ES-I3 (cell line): ENCODE data around the gene EYA3.

Experiments
- H3K36me3 ChIP-seq: 2 replicates; pipeline ENCODE4 v1.6.1; 2013; ENCODE audit warnings: mild to moderate bottlenecking, low read length, control low read depth, moderate library complexity; ENCODE audit not compliant: insufficient read depth
- H3K4me1 ChIP-seq: 2 replicates; pipeline ENCODE4 v1.6.1; 2013; ENCODE audit warnings: mild to moderate bottlenecking, control low read depth, low read length; ENCODE audit not compliant: insufficient read depth
- H3K9ac ChIP-seq: 2 replicates; pipeline ENCODE4 v1.6.1; 2013; ENCODE audit warnings: low read depth, mild to moderate bottlenecking, low read length, moderate library complexity
- H3K9me3 ChIP-seq: 2 replicates; pipeline ENCODE4 v1.6.1; 2013; ENCODE audit warnings: mild to moderate bottlenecking, low read length, moderate library complexity; ENCODE audit not compliant: control insufficient read depth, insufficient read depth

Gene EYA3

GRCh38 chr1:27967884-27968466, 120.4 kb downstream of the EYA3 start:
- H3K36me3 ChIP-seq = 0 out of 2 replicates have a peak, but pooled peaks cover 2% of the 10 kb centered on the region
- H3K4me1 ChIP-seq = no peaks in the 10 kb centered on the region
- H3K9ac ChIP-seq = no peak overlapping the region
- H3K9me3 ChIP-seq = no peaks in the 10 kb centered on the region

- Histone ChIP-seq H3K36me3 (0 out of 2 replicates have a peak, but pooled peaks cover 2% of the 10 kb centered on the region), H3K9ac (no peak overlapping the region), H3K4me1 (no peaks in the 10 kb centered on the region), H3K9me3 (no peaks in the 10 kb centered on the region)
These were observed 121.1 kb downstream of the EYA3 start for GRCh38 chr1:27967106-27967883.

- Histone ChIP-seq H3K4me1 (peaks cover 2% of the 10 kb centered on the region; the same call in 1 of the 2 replicates), H3K36me3 (0 out of 2 replicates have a peak, but pooled peaks cover 2% of the 10 kb centered on the region)
These were observed 121.9 kb downstream of the EYA3 start for GRCh38 chr1:27966402-27967105.

DNA sequence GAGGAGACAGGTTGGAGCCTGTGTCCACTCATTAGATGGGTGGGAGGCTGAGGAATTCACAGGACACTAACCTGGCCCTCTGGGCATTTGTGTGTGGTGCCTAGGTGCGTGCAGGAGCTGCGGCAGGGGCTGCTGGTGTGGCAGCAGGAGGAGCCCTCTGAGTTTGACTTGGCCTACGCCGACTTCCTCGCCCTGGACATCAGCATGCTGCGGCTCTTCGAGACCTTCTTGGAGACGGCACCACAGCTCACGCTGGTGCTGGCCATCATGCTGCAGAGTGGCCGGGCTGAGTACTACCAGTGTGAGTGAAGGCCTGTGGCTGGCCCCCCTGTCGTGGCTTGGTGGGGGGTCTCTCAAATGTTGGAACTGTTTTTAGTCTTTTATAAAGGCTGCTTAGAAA, 125.0 kb downstream of the EYA3 start:
- Histone ChIP-seq H3K9ac (no peak overlapping the region), H3K4me1 (peaks cover 7% of the 10 kb centered on the region; the same call in 1 of the 2 replicates), H3K36me3 (0 out of 2 replicates have a peak, but pooled peaks cover 2% of the 10 kb centered on the region), H3K9me3 (no peaks in the 10 kb centered on the region)

More at GRCh38 chr1:27966402-27967105, 121.9 kb downstream of the EYA3 start:
- H3K9me3 ChIP-seq = no peaks in the 10 kb centered on the region
- H3K9ac ChIP-seq = no peak overlapping the region

DNA sequence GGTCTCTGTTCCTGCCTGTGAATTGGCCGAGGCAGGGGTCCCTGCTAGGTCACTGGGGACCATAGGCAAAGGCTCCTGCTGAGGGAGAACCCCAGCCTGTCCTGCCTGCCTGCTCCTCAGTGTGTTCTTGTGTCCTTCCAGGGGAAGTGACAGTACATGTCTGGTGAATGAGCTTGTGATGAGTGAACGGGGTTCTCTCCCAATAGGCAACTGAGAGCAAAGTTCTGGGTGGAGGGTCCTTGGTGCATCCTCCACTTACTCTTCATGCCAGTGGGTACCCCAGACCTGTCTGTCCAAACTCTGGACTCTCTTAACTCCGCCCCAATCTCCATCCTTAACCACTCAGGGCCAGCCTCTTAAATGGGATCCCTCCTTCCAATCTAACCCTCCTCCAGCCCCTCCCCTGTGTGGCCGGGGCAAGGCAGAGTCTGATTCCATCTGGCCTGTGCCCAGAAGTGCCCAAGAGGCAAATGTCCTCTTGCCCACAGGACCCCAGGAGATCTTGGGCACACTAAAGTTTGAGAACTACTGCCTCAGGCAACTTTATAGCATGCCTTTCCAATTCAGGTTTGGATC, 126.7 kb downstream of the EYA3 start:
- no peak overlapping the region for H3K9ac ChIP-seq
- 0 out of 2 replicates have a peak, but pooled peaks cover 2% of the 10 kb centered on the region for H3K36me3 ChIP-seq
- no peaks in the 10 kb centered on the region for H3K9me3 ChIP-seq
- peaks cover 7% of the 10 kb centered on the region; the same call in 1 of the 2 replicates for H3K4me1 ChIP-seq

DNA sequence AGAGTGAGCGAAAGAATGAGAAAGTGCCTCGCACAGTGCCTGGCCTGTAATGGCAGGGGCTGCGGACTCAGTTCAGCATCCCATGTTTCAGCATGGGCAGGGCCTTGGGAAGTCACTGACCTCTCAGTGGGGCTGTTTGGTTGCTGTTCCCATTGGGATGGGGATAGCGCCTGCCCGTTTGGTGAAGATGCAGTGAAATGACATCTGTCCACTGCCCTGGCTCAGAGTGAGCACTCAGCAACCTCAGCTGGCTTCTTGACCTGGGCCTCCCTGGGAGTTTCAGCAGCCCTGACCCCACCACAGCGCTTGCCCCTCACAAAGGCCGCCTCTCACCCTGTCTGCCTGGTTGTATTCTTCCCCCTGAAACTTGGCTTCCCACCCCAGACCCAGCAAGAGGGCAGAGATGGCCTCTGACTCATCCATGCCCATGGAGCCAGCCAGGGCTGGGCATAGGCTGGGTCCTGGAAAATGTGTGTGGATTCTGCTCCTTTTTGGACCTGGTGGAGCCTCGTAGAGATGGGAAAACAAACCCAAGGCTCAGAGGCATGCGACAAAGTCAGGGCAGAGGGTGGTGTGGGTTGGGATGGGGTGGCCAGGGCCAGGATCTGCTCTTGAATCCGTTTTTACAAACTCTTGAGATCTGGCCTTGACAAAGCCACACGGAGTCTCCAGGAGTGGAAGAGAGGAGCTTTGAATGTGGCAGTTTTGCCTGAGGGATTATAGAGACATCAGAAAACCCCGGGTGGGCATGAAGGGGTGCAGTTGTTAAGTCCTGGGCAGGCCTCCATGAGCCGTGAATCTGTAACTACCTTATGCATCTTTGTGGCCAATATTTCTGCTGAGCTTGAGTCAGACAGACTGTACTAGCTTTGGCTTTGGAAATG, 127.4 kb downstream of the EYA3 start:
- Histone ChIP-seq H3K4me1 (peaks cover 7% of the 10 kb centered on the region; the same call in 1 of the 2 replicates), H3K36me3 (0 out of 2 replicates have a peak, but pooled peaks cover 2% of the 10 kb centered on the region), H3K9ac (peak overlapping the region; percentile 70), H3K9me3 (no peaks in the 10 kb centered on the region)

DNA sequence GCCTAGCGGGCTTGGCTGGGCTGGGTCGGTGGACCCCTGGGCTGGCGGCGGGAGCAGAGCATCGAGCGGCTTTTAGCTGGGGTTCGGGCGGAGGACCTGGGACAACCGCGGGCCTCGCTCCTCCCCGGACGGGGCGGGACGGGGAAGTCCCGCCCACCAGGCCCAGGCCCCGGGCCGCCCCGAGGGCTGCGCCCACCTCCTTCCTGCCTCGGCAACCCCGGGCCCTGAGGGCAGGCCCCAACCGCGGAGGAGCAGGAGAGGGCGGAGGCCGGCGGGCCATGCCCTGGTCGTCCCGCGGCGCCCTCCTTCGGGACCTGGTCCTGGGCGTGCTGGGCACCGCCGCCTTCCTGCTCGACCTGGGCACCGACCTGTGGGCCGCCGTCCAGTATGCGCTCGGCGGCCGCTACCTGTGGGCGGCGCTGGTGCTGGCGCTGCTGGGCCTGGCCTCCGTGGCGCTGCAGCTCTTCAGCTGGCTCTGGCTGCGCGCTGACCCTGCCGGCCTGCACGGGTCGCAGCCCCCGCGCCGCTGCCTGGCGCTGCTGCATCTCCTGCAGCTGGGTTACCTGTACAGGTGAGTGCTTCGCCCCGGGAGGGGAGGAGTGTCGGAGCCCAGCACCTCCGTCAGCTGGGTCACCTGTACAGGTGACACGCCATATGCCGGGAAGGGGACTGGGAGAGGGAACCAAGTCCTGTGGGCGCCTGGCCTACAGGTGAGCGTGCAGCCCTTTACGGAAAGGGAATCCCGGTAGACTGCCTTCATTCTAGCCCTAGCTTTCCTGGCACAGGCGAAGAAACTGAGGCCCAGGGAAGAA, 128.4 kb downstream of the EYA3 start, which contains the start of gene XKR8:
Gene XKR8, plus strand, starts transcription at position 182 of the 812 bp plus-strand sequence. Its CDS starts 97 bp downstream, at position 279.
- Histone ChIP-seq H3K4me1 (peaks cover 7% of the 10 kb centered on the region; the same call in 1 of the 2 replicates), H3K36me3 (0 out of 2 replicates have a peak, but pooled peaks cover 2% of the 10 kb centered on the region), H3K9me3 (no peaks in the 10 kb centered on the region), H3K9ac (peak within 1 kb of the TSS; percentile 70)

GRCh38 chr1:27958513-27958912, 129.9 kb downstream of the EYA3 start:
- Histone ChIP-seq H3K4me1 (peaks cover 7% of the 10 kb centered on the region; the same call in 1 of the 2 replicates), H3K36me3 (peaks cover under 1% of the 10 kb centered on the region; the same call in 1 of the 2 replicates), H3K9ac (no peak overlapping the region), H3K9me3 (no peaks in the 10 kb centered on the region)

DNA sequence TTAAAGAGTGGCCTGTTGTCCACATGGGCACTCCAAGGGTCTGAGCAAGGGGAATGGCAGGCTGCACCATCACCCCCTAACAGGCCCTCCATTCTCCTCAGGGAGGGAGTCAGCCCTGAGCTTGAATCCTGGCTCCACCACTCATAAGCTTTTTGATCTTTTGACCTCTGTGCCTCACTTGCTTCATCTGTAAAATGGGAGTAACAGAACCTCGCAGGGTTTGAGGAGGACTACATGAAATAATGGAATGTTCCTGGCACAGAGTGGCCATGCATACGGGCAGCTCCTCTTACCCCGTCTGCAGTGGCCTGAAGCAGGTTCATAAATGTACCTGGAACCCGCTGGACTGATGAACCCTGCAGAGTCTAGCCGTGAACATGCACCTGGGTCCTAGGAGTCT, 130.8 kb downstream of the EYA3 start:
- no peaks in the 10 kb centered on the region for H3K9me3 ChIP-seq
- H3K9ac ChIP-seq = no peak overlapping the region
- peaks cover 3% of the 10 kb centered on the region for H3K36me3 ChIP-seq
- H3K4me1 ChIP-seq = peaks cover 7% of the 10 kb centered on the region; the same call in 1 of the 2 replicates

DNA sequence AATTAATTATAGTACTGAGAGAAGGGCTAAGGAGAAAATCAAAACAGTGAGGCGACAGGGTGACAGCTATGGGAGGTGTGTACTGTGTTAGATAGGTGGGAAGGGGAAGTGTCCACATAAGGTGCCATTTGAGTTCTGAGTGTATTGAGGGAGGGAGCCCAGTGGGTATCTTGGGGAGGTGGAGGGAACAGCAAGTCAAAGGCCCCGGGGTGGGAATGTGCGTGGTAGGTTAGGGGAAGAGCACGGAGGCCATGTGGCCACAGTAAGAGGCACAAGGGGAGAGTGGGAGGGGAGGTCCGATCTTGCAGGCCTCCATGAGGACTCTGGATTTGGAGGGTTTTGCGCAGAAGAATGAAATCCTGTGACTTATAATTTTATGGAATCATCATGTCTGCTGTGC, 131.6 kb downstream of the EYA3 start:
- Histone ChIP-seq H3K9ac (no peak overlapping the region), H3K4me1 (peaks cover 6% of the 10 kb centered on the region; the same call in 1 of the 2 replicates), H3K9me3 (no peaks in the 10 kb centered on the region), H3K36me3 (peaks cover 3% of the 10 kb centered on the region)

DNA sequence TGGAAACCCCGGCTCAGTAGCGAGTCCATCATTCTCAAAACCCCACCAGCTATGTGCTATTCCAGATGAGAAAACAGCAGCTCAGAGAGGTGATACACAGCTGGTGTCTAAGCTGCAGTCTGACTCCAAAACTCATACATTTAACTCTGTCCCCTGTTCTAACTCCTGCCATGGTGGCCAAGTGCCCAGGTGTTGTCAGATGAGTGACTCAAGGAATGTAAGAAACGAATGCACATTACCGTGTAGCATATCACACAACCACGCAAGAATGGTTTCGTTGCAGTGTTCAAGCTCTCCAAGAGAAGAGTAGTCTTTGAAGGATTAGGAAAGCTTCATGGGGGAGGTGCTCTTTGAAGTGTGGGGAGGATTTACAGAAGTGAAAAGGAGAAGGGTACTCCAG, 133.3 kb downstream of the EYA3 start:
- H3K9ac ChIP-seq = no peak overlapping the region
- H3K36me3 ChIP-seq = peaks cover 3% of the 10 kb centered on the region
- H3K9me3 ChIP-seq = no peaks in the 10 kb centered on the region
- no peaks in the 10 kb centered on the region for H3K4me1 ChIP-seq

DNA sequence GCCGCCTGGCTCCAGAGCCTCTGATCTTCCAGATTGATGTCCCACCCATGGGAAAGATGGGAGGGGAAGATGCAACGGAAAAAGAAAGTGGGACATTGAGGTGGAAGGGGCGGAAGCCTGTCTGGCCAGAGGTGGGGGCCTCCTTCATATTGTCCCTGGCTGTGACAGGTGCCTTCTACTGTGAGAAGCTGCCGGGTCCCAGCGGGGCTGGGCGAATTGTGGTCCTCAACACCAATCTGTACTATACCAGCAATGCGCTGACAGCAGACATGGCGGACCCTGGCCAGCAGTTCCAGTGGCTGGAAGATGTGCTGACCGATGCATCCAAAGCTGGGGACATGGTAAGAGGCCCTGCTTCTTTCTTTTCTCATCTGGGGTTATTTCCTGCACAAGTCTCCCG, 134.2 kb downstream of the EYA3 start:
- Histone ChIP-seq H3K9ac (no peak overlapping the region), H3K9me3 (no peaks in the 10 kb centered on the region), H3K36me3 (peaks cover 3% of the 10 kb centered on the region), H3K4me1 (no peaks in the 10 kb centered on the region)

DNA sequence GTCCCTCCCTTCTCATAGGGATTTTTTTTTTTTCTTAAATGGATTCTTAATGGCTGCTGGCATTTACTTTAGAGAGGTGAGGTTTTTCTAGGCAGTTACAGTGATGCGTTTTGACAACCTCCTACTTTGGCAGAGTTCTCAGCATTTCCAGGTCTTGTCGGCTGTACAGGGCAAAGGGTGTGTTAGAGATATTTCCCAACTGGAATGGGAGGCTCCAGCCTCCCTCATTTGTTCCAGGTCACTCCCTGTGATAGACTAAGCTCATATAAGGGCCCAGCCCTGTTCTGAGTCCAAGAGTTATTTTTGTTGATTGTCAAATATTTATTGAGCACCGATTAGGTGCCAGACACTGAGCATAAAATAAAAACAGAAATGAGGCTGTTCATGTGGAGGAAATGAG, 136.3 kb downstream of the EYA3 start:
- H3K9me3 ChIP-seq = no peaks in the 10 kb centered on the region
- H3K9ac ChIP-seq = no peak overlapping the region
- peaks cover 3% of the 10 kb centered on the region for H3K36me3 ChIP-seq
- H3K4me1 ChIP-seq = no peaks in the 10 kb centered on the region
